Stimulated activated memory B cell treated with anti-CD40 and anti-IgM and Interleukin-4, amounts not matched to agents 10 μg/mL and 1 μg/mL and 100 μg/mL, for 72 hours (primary cell): Measurements from ENCODE around the gene LPAR4.
"Not testable (repeated sequence)": the region's sequence is repeated elsewhere in the genome, so short reads cannot be mapped to it uniquely, and the experiment has no call there.

Experiments used
- ATAC-seq: fragments of 150-1000 bp; cut with Tn5 transposase; 2 replicates; pipeline ENCODE4 v1.10.0; 2021
- H3K27ac Mint-ChIP-seq: one replicate; pipeline ENCODE4 v1.8.0; 2022; ENCODE audit warnings: mild to moderate bottlenecking, mixed read lengths
- H3K27me3 Mint-ChIP-seq: one replicate; pipeline ENCODE4 v1.8.0; 2022; ENCODE audit warnings: mixed read lengths
- H3K36me3 Mint-ChIP-seq: one replicate; pipeline ENCODE4 v1.8.0; 2022; ENCODE audit warnings: mixed read lengths
- H3K4me1 Mint-ChIP-seq: one replicate; pipeline ENCODE4 v1.8.0; 2022; ENCODE audit warnings: mixed read lengths
- H3K4me3 Mint-ChIP-seq: one replicate; pipeline ENCODE4 v1.8.0; 2022; ENCODE audit warnings: mild to moderate bottlenecking, moderate library complexity, mixed read lengths
- H3K9me3 Mint-ChIP-seq: one replicate; pipeline ENCODE4 v1.8.0; 2022; ENCODE audit warnings: mixed read lengths

Gene LPAR4

DNA sequence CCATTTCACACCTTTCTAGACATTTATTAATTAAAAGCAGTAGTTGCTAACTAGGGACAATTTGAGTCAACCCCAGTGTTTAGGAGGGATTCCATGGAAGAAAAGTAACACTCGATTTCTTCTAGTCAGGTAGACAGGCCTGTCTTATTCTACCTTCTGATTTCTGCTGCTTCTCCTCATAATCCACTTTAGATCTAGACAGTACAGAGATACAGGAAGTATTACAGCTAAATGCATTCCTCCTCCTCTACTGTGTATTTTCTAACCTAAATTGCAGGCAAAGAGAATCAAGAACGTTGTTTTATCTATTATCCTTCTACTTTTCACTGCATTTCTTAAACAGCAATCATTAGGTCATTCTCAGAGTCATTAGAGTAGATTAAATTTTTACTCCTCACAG, 52.6 kb downstream of the LPAR4 start:
- no peaks in the 10 kb centered on the region for H3K27me3 Mint-ChIP-seq
- peaks cover 6% of the 10 kb centered on the region for H3K4me1 Mint-ChIP-seq
- H3K4me3 Mint-ChIP-seq: no peak overlapping the region
- H3K36me3 Mint-ChIP-seq: peaks cover 7% of the 10 kb centered on the region
- no peak for ATAC-seq
- no peak overlapping the region for H3K27ac Mint-ChIP-seq
- peaks cover 4% of the 10 kb centered on the region for H3K9me3 Mint-ChIP-seq

DNA sequence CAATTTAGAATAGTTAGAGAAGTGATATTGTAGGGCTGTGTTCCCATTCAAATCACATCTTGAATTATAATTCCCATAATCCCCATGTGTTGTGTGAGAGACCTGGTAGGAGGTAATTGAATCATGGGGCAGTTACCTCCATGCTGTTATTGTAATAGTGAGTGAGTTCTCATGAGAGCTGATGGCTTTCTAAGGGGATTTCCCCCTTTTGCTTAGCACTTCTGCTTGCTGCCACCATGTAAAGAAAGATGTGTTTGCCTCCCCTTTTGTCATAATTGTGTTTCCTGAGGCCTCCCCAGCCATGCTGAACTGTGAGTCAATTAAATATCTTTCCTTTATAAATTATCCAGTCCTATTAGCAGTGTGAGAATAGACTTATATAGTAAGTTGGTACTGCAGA, 53.2 kb downstream of the LPAR4 start:
- Mint-ChIP-seq H3K4me3 (no peak overlapping the region), H3K9me3 (peaks cover 4% of the 10 kb centered on the region), H3K36me3 (peaks cover 7% of the 10 kb centered on the region), H3K27ac (no peak overlapping the region), H3K27me3 (no peaks in the 10 kb centered on the region), H3K4me1 (peaks cover 6% of the 10 kb centered on the region)
- no peak for ATAC-seq

DNA sequence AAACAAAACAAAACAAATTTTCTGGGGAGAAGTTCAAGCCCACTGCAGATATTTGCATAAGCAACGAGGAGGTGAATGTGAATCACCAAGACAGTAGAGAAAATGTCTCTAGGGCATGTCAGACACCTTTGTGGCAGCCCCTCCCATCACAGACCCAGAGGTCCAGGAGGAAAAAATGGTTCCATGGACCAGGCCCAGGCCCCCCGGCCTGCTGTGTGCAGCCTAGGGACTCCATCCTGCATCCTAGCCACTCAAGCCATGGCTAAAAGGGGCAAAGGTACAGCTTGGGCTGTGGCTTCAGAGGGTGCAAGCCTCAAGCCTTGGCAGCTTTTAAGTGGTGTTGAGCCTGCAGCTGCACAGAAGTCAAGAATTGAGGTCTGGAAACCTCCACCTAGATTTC, 54.0 kb downstream of the LPAR4 start:
- no peak for ATAC-seq
- Mint-ChIP-seq H3K4me3 (no peak overlapping the region), H3K27ac (no peak overlapping the region), H3K9me3 (peaks cover 4% of the 10 kb centered on the region), H3K4me1 (peaks cover 6% of the 10 kb centered on the region), H3K27me3 (no peaks in the 10 kb centered on the region), H3K36me3 (peaks cover 7% of the 10 kb centered on the region)

DNA sequence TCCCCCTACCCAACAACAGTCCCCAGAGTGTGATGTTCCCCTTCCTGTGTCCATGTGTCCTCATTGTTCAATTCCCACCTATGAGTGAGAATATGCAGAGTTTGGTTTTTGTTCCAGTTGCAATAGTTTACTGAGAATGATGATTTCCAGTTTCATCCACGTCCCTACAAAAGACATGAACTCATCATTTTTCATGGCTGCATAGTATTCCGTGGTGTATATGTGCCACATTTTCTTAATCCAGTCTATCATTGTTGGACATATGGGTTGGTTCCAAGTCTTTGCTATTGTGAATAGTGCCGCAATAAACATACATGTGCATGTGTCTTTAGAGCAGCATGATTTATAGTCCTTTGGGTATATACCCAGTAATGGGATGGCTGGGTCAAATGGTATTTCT, 55.0 kb downstream of the LPAR4 start:
- H3K27ac Mint-ChIP-seq, H3K9me3 Mint-ChIP-seq, H3K4me3 Mint-ChIP-seq, H3K27me3 Mint-ChIP-seq, H3K36me3 Mint-ChIP-seq, H3K4me1 Mint-ChIP-seq, ATAC-seq: not testable (repeated sequence)
